ENCODE measurements around the gene PGAM2. TPM values are rescaled to one million over a fixed set of nuclear protein-coding genes. Genes with fewer than 3 reads are reported as not detected.

PGAM2 gene
- total RNA-seq, result 0.22 TPM in 1 of 2 replicates, not detected in the other

GRCh38 chr7:44065431-44066110 is at the start of gene PGAM2:
TSS of gene PGAM2 (minus strand) at chr7:44065567. CDS start at chr7:44065529, 38 bp downstream.

GRCh38 chr7:44103923-44104859 is 38.8 kb upstream of the PGAM2 start, which contains the start of gene AEBP1:
TSS of gene AEBP1 (plus strand) at chr7:44104345. CDS start at chr7:44104666, 321 bp downstream.

DNA sequence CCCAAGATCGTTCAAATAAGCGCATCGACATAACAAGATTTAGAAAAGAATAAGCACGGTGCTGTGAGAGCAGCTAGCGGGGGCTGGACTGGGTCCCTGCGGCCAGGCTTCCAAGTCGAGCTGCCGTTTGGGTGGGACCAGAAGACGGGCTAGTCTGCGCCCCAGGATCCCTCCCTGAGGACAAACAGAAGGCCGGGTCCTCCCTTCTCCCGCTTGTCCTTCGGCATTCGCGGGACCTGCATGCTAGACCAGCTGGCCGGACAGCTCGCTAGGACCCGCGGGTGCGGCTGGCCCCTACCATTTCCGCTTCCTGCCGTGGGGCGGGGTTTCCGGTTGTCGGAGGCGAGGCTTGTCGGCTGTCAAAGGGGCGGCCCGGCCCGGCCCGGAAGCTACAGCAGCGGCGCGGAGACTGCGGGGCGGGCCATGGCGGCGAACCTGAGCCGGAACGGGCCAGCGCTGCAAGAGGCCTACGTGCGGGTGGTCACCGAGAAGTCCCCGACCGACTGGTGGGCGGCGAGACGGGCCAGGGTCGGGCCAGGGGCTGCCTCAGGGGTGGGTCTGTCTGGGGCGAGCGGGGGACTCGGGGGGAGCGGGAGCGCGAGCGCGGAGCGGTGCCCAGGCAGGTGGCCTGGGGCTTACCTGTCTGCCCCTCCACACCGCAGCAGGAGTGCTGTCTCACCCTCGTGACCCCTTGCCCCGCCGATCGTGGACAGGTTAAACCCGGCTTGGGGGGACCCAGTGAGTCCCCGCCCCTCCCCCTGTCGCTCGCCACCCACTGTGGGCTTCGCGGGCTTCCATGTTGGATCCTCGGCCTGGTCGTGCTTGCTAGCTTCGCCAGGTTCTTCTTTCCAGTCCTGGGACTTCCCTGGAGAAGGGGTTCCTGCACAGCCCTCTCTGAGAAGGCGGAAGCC is 20.8 kb downstream of the PGAM2 start, which contains the start of gene DBNL:
Gene DBNL, plus strand, starts transcription at position 388 of the 911 bp plus-strand sequence. Its CDS starts 36 bp downstream, at position 424.

Other genes with a start within 250 kb of the PGAM2 start
- gene MRPS24, start 196.1 kb downstream of the PGAM2 start, total RNA-seq, result 77.8 and 104 TPM in 2 replicates
- gene URGCP, start 159.0 kb downstream of the PGAM2 start, total RNA-seq, result 16.0 and 23.1 TPM in 2 replicates
- 9.7 and 13.5 TPM in 2 replicates for gene UBE2D4, start 139.1 kb downstream of the PGAM2 start, total RNA-seq
- gene SPDYE1, start 67.7 kb downstream of the PGAM2 start, total RNA-seq, result 0.07 TPM in 1 of 2 replicates, not detected in the other
- gene DBNL, start 20.9 kb downstream of the PGAM2 start, total RNA-seq, result 93.8 and 105 TPM in 2 replicates
- 16.5 and 19.7 TPM in 2 replicates for gene POLM, start 17.0 kb upstream of the PGAM2 start, total RNA-seq
- 4.5 and 16.9 TPM in 2 replicates for gene AEBP1, start 38.8 kb upstream of the PGAM2 start, total RNA-seq
- gene POLD2, start 58.0 kb upstream of the PGAM2 start, total RNA-seq, result 77.5 and 111 TPM in 2 replicates
- gene MYL7, start 75.8 kb upstream of the PGAM2 start, total RNA-seq, result not detected in 2 replicates
- 0.13 and 0.14 TPM in 2 replicates for gene GCK, start 123.9 kb upstream of the PGAM2 start, total RNA-seq
- 102 and 106 TPM in 2 replicates for gene YKT6, start 135.4 kb upstream of the PGAM2 start, total RNA-seq

All from thoracic aorta endothelial cell (primary cell).